HepG2 (cell line): ENCODE results near the gene PAPPA. TPM values are rescaled to one million over a fixed set of nuclear protein-coding genes. Genes with fewer than 3 reads are reported as not detected.

Experiments
- ATAC-seq: fragments of 200-7000 bp; cut with Tn5 transposase; 3 replicates; pipeline ENCODE4 v1.9.1; 2020; ENCODE audit warnings: mild to moderate bottlenecking, moderate library complexity
- BruUV-seq: library from RNA; stranded (reverse); fragments of 400-500 nt; replicated peaks from 2 replicates; lab custom pipeline; 2021; lab: Mats Ljungman, UMichigan
- CTCF ChIA-PET: fragments of 300-600 bp; formaldehyde crosslinking; extraction: SDS; loops from one replicate; lab custom pipeline; 2021; ENCODE audit warnings: low total read pairs, inconsistent platforms, low intra/inter-chr PET ratio; lab: Yijun Ruan, JAX
- POLR2A ChIA-PET: fragments of 350-600 bp; sonication (Branson Sonifier 250); formaldehyde crosslinking; loops from one replicate; lab custom pipeline; 2020; ENCODE audit warnings: antibody characterized with exemption, inconsistent platforms; lab: Yijun Ruan, JAX
- DNase-seq: peaks from one replicate; pipeline ENCODE4 v3.0.0-alpha.2; 2015; ENCODE audit warnings: low spot score
- FAIRE-seq: peaks from 3 replicates; lab custom pipeline; 2011; peaks lifted over from hg19 to GRCh38; lab: Jason Lieb, UNC
- H2AFZ ChIP-seq: one replicate; pipeline ENCODE4 v1.6.1; 2011; ENCODE audit warnings: low read length, inconsistent platforms
- H3K27ac ChIP-seq: fragments of 300-600 bp; 3 replicates; pipeline ENCODE4 v1.8.0; 2011; ENCODE audit warnings: mixed run types, mild to moderate bottlenecking, mixed read lengths, low read length, inconsistent platforms; ENCODE audit not compliant: insufficient read depth; ENCODE audit errors: extremely low read length
- H3K27me3 ChIP-seq, 2 experiments: fragments of 200-600 bp in 1 of 2; 2 replicates in 1 of 2; 3 replicates in 1 of 2; pipeline versions ENCODE4 v1.6.0 to v1.8.0; 2011; ENCODE audit warnings: low read length in 2 of 2, mild to moderate bottlenecking in 2 of 2, moderate library complexity in 2 of 2, inconsistent platforms in 1 of 2; ENCODE audit not compliant: insufficient read depth in 2 of 2, control insufficient read depth in 1 of 2
- H3K36me3 ChIP-seq, 2 experiments: fragments of 200-600 bp in 1 of 2; replicated peaks in 1 of 2; 2 replicates in 1 of 2; 3 replicates in 1 of 2; pipeline versions ENCODE4 v1.5.1 to v1.8.0; 2011; ENCODE audit warnings: low read length in 2 of 2, inconsistent platforms in 1 of 2; ENCODE audit not compliant: insufficient read depth in 2 of 2, control insufficient read depth in 1 of 2
- H3K4me1 ChIP-seq: 2 replicates; pipeline ENCODE4 v1.5.1; 2012; ENCODE audit warnings: low read length, inconsistent platforms; ENCODE audit not compliant: insufficient read depth
- H3K4me2 ChIP-seq: 2 replicates; pipeline ENCODE4 v1.6.0; 2011; ENCODE audit warnings: low read depth, low read length, inconsistent platforms
- H3K4me3 ChIP-seq, 3 experiments: fragments of 200-600 bp in 1 of 3; sonication (generic), shearing (Covaris generic) in 1 of 3; replicated peaks in 1 of 3; 2 replicates each; pipeline ENCODE4 v1.5.1; 2011 to 2016; ENCODE audit warnings: low read length in 3 of 3, inconsistent platforms in 2 of 3, low read depth in 2 of 3, mild to moderate bottlenecking in 2 of 3, control low read depth in 1 of 3, mixed read lengths in 1 of 3; ENCODE audit not compliant: insufficient read depth in 1 of 3
- H3K79me2 ChIP-seq: one replicate; pipeline ENCODE4 v1.6.1; 2011; ENCODE audit warnings: low read length, inconsistent platforms; ENCODE audit not compliant: insufficient read depth
- H3K9ac ChIP-seq: 2 replicates; pipeline ENCODE4 v1.6.0; 2011; ENCODE audit warnings: mild to moderate bottlenecking, low read depth, low read length, inconsistent platforms; ENCODE audit not compliant: insufficient read depth
- H3K9me3 ChIP-seq: 2 replicates; pipeline ENCODE4 v1.5.1; 2012; ENCODE audit warnings: mild to moderate bottlenecking, low read length
- H4K20me1 ChIP-seq: 2 replicates; pipeline ENCODE4 v1.6.0; 2011; ENCODE audit warnings: inconsistent platforms, mild to moderate bottlenecking, low read length, moderate library complexity; ENCODE audit not compliant: insufficient read depth
- ARID2 ChIP-seq: sonication (generic); formaldehyde crosslinking; IDR thresholded peaks from 2 replicates; pipeline ENCODE4 v1.8.1; 2022; ENCODE audit warnings: mild to moderate bottlenecking, missing genetic modification reagents, borderline replicate concordance
- HNRNPLL ChIP-seq: fragments of 200-400 bp; formaldehyde crosslinking; IDR thresholded peaks from 2 replicates; pipeline ENCODE4 v1.6.1; 2017; ENCODE audit warnings: mild to moderate bottlenecking, low read depth, low read length; ENCODE audit not compliant: poor library complexity, severe bottlenecking
- MED13 ChIP-seq: sonication (generic); formaldehyde crosslinking; IDR thresholded peaks from 2 replicates; pipeline ENCODE4 v1.5.0; 2020; ENCODE audit warnings: missing genetic modification reagents
- PCBP2 ChIP-seq: fragments of 200-400 bp; formaldehyde crosslinking; optimal IDR thresholded peaks from 2 replicates; pipeline ENCODE3; 2018; ENCODE audit warnings: low read length, low read depth; ENCODE audit not compliant: poor library complexity, severe bottlenecking
- PRMT3 ChIP-seq: sonication (generic); formaldehyde crosslinking; IDR thresholded peaks from 2 replicates; pipeline ENCODE4 v1.8.1; 2022; ENCODE audit warnings: low read depth, mild to moderate bottlenecking, moderate library complexity, missing genetic modification reagents, borderline replicate concordance
- RFXANK ChIP-seq: IDR thresholded peaks from 2 replicates; pipeline ENCODE4 v1.6.1; 2016
- SP2 ChIP-seq: sonication (generic); formaldehyde crosslinking; IDR thresholded peaks from 2 replicates; pipeline ENCODE4 v1.5.1; 2020; ENCODE audit warnings: mild to moderate bottlenecking, missing genetic modification reagents
- TCF12 ChIP-seq, 2 experiments: fragments of 450-650 bp in 1 of 2; sonication (generic) in 1 of 2; formaldehyde crosslinking in 1 of 2; IDR thresholded peaks; 2 replicates each; pipeline versions ENCODE4 v1.6.1 to v1.8.0; 2017 to 2022; ENCODE audit warnings: antibody characterized with exemption in 1 of 2, mild to moderate bottlenecking in 1 of 2, missing genetic modification reagents in 1 of 2, moderate library complexity in 1 of 2
- TMF1 ChIP-seq: sonication (generic); formaldehyde crosslinking; IDR thresholded peaks from 2 replicates; pipeline ENCODE4 v1.8.1; 2022; ENCODE audit warnings: low read depth, missing genetic modification reagents
- ZBTB8A ChIP-seq: sonication (generic); formaldehyde crosslinking; IDR thresholded peaks from 2 replicates; pipeline ENCODE4 v1.4.0; 2020; ENCODE audit warnings: mild to moderate bottlenecking, low read depth, missing genetic modification reagents, borderline replicate concordance
- ZMYM3 ChIP-seq: sonication (generic); formaldehyde crosslinking; IDR thresholded peaks from 2 replicates; pipeline ENCODE4 v1.5.1; 2020; ENCODE audit warnings: mild to moderate bottlenecking, missing genetic modification reagents
- ZNF33B ChIP-seq: sonication (generic); formaldehyde crosslinking; IDR thresholded peaks from 2 replicates; pipeline ENCODE4 v1.5.1; 2020; ENCODE audit warnings: mild to moderate bottlenecking, missing genetic modification reagents
- ZNF780A ChIP-seq: sonication (generic); formaldehyde crosslinking; IDR thresholded peaks from 2 replicates; pipeline ENCODE4 v1.8.0; 2022; ENCODE audit warnings: mild to moderate bottlenecking, missing genetic modification reagents, moderate library complexity
- WGBS: methylation state at CpG from one replicate; pipeline ENCODE4 v1.1.6; 2017; ENCODE audit warnings: low lambda C conversion rate; 5-methylcytosine and 5-hydroxymethylcytosine counted together
- in situ Hi-C: cut with HindIII; loops from 2 replicates; pipeline ENCODE4 v1.10.0; 2017; ENCODE audit warnings: low pct_unique_long_range_greater_than_20kb; ENCODE audit not compliant: extremely low pct_ligation_motif_present
- intact Hi-C: fragments of 100-400 bp; cut with micrococcal nuclease; formaldehyde crosslinking; loops from one replicate; pipeline ENCODE4 v1.10.0; 2022; ENCODE audit not compliant: unreplicated experiment
- polyA plus RNA-seq, 8 experiments: library from polyadenylated mRNA; depleted of rRNA in 3 of 8; stranded (reverse) in 7 of 8; unstranded in 1 of 8; fragments of >200 nt; fragmentation: Illumina TruSeq in 4 of 8; extraction: Trizol in 4 of 8; gene quantifications; 2 replicates each; pipeline versions ENCODE4 v1.2.1 to v1.2.3, GENCODE V29; 2011 to 2016; ENCODE audit warnings: low read depth in 4 of 8, missing spikeins in 1 of 8, mixed read lengths in 1 of 8; ENCODE audit not compliant: insufficient read depth in 1 of 8
- total RNA-seq, 5 experiments: library from RNA; depleted of rRNA; stranded (reverse); fragments of >200 nt; fragmentation: Illumina TruSeq; extraction: Trizol; gene quantifications; 2 replicates each; pipeline ENCODE4 v1.2.3, GENCODE V29; 2016; ENCODE audit warnings: low read depth in 1 of 5
- TF ChIP-seq, protein P1 (sequence below): sonication (generic); formaldehyde crosslinking; IDR thresholded peaks from 2 replicates; pipeline ENCODE4 v1.4.0; 2020; ENCODE audit warnings: missing genetic modification reagents
- TF ChIP-seq, protein P2 (sequence below): IDR thresholded peaks from 2 replicates; pipeline ENCODE4 v1.6.1; 2016; ENCODE audit warnings: control low read depth

Gene PAPPA
- total and polyA plus RNA-seq, 2 of the 13 experiments (the other 11 are each of a cell fraction or from before 2014, with no cell fraction given) = 0.09 to 0.11 TPM

DNA sequence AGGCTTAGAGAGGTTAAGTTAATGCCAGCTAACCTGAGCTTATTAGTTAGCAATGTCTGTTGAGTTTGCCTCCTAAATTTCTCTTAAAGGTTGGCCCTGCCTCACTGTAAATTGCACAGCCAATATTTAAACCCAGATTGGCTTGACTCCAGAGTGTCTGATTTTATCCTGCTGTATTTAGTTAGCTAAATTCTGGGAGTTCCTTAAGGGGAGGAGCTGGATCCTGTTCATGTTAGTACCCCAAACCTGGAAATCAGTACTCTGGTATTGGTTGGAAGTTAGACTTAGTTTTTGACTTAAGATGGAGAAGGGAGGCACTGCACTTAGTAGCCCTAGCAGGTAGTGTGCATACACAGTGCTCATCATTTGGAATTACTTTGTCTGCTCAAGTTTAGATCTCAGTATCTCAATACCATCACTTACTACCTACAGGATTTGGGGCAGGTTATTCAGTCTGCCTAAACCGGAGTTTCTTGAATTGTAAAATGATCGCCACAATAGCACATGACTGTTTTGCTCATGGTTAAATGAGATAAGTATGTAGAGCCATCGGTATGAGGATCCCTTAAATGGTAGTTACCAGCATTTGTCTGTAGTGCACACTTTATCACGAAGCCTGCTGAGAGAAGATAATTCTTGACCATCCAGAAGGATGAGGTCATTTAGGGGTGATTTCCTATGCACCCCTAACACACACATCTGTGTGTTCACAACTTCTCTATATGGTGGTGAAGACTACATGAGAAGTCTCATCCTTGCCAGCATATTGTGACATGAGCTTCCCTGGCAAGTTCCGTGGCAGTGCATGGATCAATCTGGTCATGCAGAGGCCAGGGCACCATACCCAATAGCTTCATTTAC, 268.8 kb downstream of the PAPPA start:
- Histone ChIP-seq H2AFZ (no peak overlapping the region), H3K79me2 (no peaks in the 10 kb centered on the region), H3K36me3 (no peaks in the 10 kb centered on the region; a peak in 2 of 5 replicates), H3K9ac (no peak overlapping the region), H3K4me2 (no peak overlapping the region), H3K4me1 (0 out of 2 replicates have a peak, but pooled peaks cover 7% of the 10 kb centered on the region), H3K27me3 (no peaks in the 10 kb centered on the region), H3K4me3 (no peak overlapping the region), H3K9me3 (no peaks in the 10 kb centered on the region), H4K20me1 (no peaks in the 10 kb centered on the region), H3K27ac (no peak overlapping the region)
- 92% methylated on average over 5 of the region's 5 CpGs for WGBS
- in situ Hi-C loops = no loop called here
- ATAC-seq (no peak), DNase-seq (no peak), FAIRE-seq (no peak)
- TF ChIP-seq ARID2 (CRISPR knock-in tag) = no peak
- no peak for TF ChIP-seq HNRNPLL
- BruUV-seq = no TSS peak
- POLR2A ChIA-PET = no interaction called here
- intact Hi-C loops = no loop called here
- CTCF ChIA-PET = no interaction called here

DNA sequence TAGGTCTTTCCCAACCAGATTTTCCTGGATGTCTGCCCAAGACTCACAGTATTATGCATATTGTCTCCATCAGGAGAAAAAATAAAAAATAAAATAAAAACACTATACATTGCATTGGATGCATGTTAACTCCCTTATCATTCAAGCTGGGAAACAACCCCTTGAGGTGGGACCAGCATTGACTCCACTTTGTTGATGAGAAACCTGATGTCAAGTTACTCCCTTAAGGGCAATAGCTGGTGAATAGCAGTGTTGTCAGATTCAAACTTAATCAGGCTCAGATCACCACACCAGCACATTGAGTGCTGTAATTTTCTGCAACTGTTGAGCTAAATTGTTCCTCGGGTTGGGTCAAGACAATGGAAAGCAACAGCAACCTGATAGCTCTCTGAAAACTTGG, 269.6 kb downstream of the PAPPA start:
- H3K36me3 ChIP-seq = no peaks in the 10 kb centered on the region; a peak in 2 of 5 replicates
- H4K20me1 ChIP-seq = no peaks in the 10 kb centered on the region
- ChIA-PET POLR2A (no interaction called here), CTCF (no interaction called here)
- no TSS peak for BruUV-seq
- intact Hi-C loops (no loop called here), in situ Hi-C loops (no loop called here)
- H3K79me2 ChIP-seq = no peaks in the 10 kb centered on the region
- no peak overlapping the region for H3K27ac ChIP-seq
- no peak overlapping the region for H3K4me3 ChIP-seq
- H2AFZ ChIP-seq = no peak overlapping the region
- ATAC-seq = no peak
- H3K4me1 ChIP-seq = 0 out of 2 replicates have a peak, but pooled peaks cover 7% of the 10 kb centered on the region
- H3K9ac ChIP-seq = no peak overlapping the region
- no peaks in the 10 kb centered on the region for H3K27me3 ChIP-seq
- FAIRE-seq = no peak
- 100% methylated on average over 1 of the region's 1 CpG for WGBS
- no peaks in the 10 kb centered on the region for H3K9me3 ChIP-seq
- DNase-seq = no peak
- no peak overlapping the region for H3K4me2 ChIP-seq
- TF ChIP-seq SP2 (CRISPR knock-in tag) (no peak), TMF1 (CRISPR knock-in tag) (no peak), ZNF33B (CRISPR knock-in tag) (no peak), MED13 (no peak), PRMT3 (CRISPR knock-in tag) (no peak), RFXANK (CRISPR knock-in tag) (no peak), ZMYM3 (no peak), ZBTB8A (CRISPR knock-in tag) (no peak), ZNF780A (CRISPR knock-in tag) (no peak), ARID2 (CRISPR knock-in tag) (no peak), PCBP2 (no peak), TCF12 (IDR thresholded peaks at IDR 0.05) (no peak), TCF12 (CRISPR knock-in tag; IDR thresholded peaks at IDR 0.05) (no peak)
- TF ChIP-seq, protein P1, sequence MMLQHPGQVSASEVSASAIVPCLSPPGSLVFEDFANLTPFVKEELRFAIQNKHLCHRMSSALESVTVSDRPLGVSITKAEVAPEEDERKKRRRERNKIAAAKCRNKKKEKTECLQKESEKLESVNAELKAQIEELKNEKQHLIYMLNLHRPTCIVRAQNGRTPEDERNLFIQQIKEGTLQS (CRISPR knock-in tag) = no peak
- TF ChIP-seq, protein P2, sequence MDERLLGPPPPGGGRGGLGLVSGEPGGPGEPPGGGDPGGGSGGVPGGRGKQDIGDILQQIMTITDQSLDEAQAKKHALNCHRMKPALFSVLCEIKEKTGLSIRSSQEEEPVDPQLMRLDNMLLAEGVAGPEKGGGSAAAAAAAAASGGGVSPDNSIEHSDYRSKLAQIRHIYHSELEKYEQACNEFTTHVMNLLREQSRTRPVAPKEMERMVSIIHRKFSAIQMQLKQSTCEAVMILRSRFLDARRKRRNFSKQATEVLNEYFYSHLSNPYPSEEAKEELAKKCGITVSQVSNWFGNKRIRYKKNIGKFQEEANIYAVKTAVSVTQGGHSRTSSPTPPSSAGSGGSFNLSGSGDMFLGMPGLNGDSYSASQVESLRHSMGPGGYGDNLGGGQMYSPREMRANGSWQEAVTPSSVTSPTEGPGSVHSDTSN (CRISPR knock-in tag) = no peak
